SK-N-SH (cell line): ENCODE data around the gene RAPGEF1. TPM values are rescaled to one million over a fixed set of nuclear protein-coding genes. Genes with fewer than 3 reads are reported as not detected.

Experiments used
- CTCF ChIA-PET: fragments of 300-600, 350-600 bp; formaldehyde crosslinking; extraction: SDS; loops from one replicate; lab custom pipeline; 2021; lab: Yijun Ruan, JAX
- POLR2A ChIA-PET: fragments of 350-600 bp; sonication (Branson Sonifier 250); formaldehyde crosslinking; extraction: SDS; loops from one replicate; lab custom pipeline; 2020; ENCODE audit warnings: antibody characterized with exemption, inconsistent platforms; lab: Yijun Ruan, JAX
- DNase-seq: peaks from one replicate; pipeline ENCODE4 v3.0.0; 2012
- H2AFZ ChIP-seq: fragments of 200-600 bp; sonication (generic); 2 replicates; pipeline ENCODE4 v1.8.1; 2016; ENCODE audit warnings: antibody characterized with exemption, mild to moderate bottlenecking, low read depth
- H3F3A ChIP-seq: fragments of 200-600 bp; sonication (generic); replicated peaks from 2 replicates; pipeline ENCODE3; 2016; ENCODE audit warnings: antibody characterized with exemption, mild to moderate bottlenecking; ENCODE audit not compliant: insufficient read depth
- H3K27ac ChIP-seq, 2 experiments: fragments of 200-500 bp in 1 of 2; fragments of 200-600 bp in 1 of 2; sonication (Bioruptor generic) in 1 of 2; sonication (generic), shearing (Covaris generic) in 1 of 2; 2 replicates each; pipeline versions ENCODE4 v1.5.1 to v1.6.1; 2014 to 2016; ENCODE audit warnings: low read depth in 2 of 2, inconsistent platforms in 1 of 2, low read length in 1 of 2, mild to moderate bottlenecking in 1 of 2, mixed read lengths in 1 of 2
- H3K27me3 ChIP-seq: fragments of 200-600 bp; sonication (generic), shearing (Covaris generic); 2 replicates; pipeline ENCODE4 v1.6.1; 2016; ENCODE audit warnings: mixed run types; ENCODE audit not compliant: insufficient read depth
- H3K36me3 ChIP-seq, 2 experiments: fragments of 200-500 bp in 1 of 2; fragments of 200-600 bp in 1 of 2; sonication (Bioruptor generic) in 1 of 2; sonication (generic) in 1 of 2; replicated peaks in 1 of 2; 2 replicates each; pipeline versions ENCODE3 to v1.5.1; 2014 to 2016; ENCODE audit warnings: low read length in 1 of 2, mild to moderate bottlenecking in 1 of 2; ENCODE audit not compliant: insufficient read depth in 2 of 2, control insufficient read depth in 1 of 2
- H3K4me1 ChIP-seq, 2 experiments: fragments of 200-500 bp in 1 of 2; fragments of 200-600 bp in 1 of 2; sonication (Bioruptor generic) in 1 of 2; sonication (generic), shearing (Covaris generic) in 1 of 2; 2 replicates each; pipeline versions ENCODE4 v1.5.1 to v1.6.1; 2014 to 2016; ENCODE audit warnings: low read depth in 1 of 2, low read length in 1 of 2, mixed run types in 1 of 2; ENCODE audit not compliant: insufficient read depth in 2 of 2, control insufficient read depth in 1 of 2
- H3K4me2 ChIP-seq: fragments of 200-600 bp; sonication (generic), shearing (Covaris generic); 2 replicates; pipeline ENCODE4 v1.6.1; 2017; ENCODE audit warnings: mixed run types
- H3K4me3 ChIP-seq, 2 experiments: fragments of 200-500 bp in 1 of 2; fragments of 200-600 bp in 1 of 2; sonication (Bioruptor generic) in 1 of 2; sonication (generic), shearing (Covaris generic) in 1 of 2; 2 replicates each; pipeline versions ENCODE4 v1.5.1 to v1.8.1; 2014 to 2016; ENCODE audit warnings: low read depth in 2 of 2, inconsistent platforms in 1 of 2, low read length in 1 of 2, mild to moderate bottlenecking in 1 of 2, mixed read lengths in 1 of 2, moderate library complexity in 1 of 2
- H3K79me2 ChIP-seq: fragments of 200-600 bp; sonication (generic); 2 replicates; pipeline ENCODE4 v1.8.1; 2017; ENCODE audit warnings: mild to moderate bottlenecking; ENCODE audit not compliant: insufficient read depth
- H3K9ac ChIP-seq: fragments of 200-600 bp; sonication (generic); 2 replicates; pipeline ENCODE4 v1.6.1; 2017; ENCODE audit warnings: mixed run types
- H3K9me2 ChIP-seq: fragments of 200-600 bp; sonication (generic); 2 replicates; pipeline ENCODE4 v1.6.1; 2017; ENCODE audit warnings: mixed run types
- H3K9me3 ChIP-seq: fragments of 200-600 bp; sonication (generic); 2 replicates; pipeline ENCODE4 v1.6.1; 2017; ENCODE audit warnings: mixed run types, mild to moderate bottlenecking, moderate library complexity
- H4K20me1 ChIP-seq: fragments of 200-600 bp; sonication (generic); 2 replicates; pipeline ENCODE4 v1.6.1; 2017; ENCODE audit warnings: mild to moderate bottlenecking, mixed run types; ENCODE audit not compliant: insufficient read depth
- CHD2 ChIP-seq: fragments of 150-350 bp; IDR thresholded peaks from 2 replicates; pipeline ENCODE4 v1.6.1; 2018; ENCODE audit warnings: low read length; ENCODE audit not compliant: partially characterized antibody
- EZH2phosphoT487 ChIP-seq: fragments of 200-600 bp; sonication (generic); IDR thresholded peaks from 2 replicates; pipeline ENCODE4 v1.6.1; 2017; ENCODE audit warnings: low read depth, mixed run types, mild to moderate bottlenecking, antibody characterized with exemption, moderate library complexity, borderline replicate concordance
- FOXJ3 ChIP-seq: sonication (generic); formaldehyde crosslinking; IDR thresholded peaks from 2 replicates; pipeline ENCODE4 v1.5.1; 2020; ENCODE audit warnings: mild to moderate bottlenecking, missing genetic modification reagents
- GATA2 ChIP-seq: sonication (generic); formaldehyde crosslinking; IDR thresholded peaks from 2 replicates; pipeline ENCODE4 v1.5.0; 2020; ENCODE audit warnings: mild to moderate bottlenecking, missing genetic modification reagents
- JUND ChIP-seq: IDR thresholded peaks from 2 replicates; pipeline ENCODE4 v1.4.0; 2012
- MEF2A ChIP-seq: IDR thresholded peaks from 2 replicates; pipeline ENCODE4 v1.4.0; 2012; ENCODE audit warnings: low read depth, borderline replicate concordance
- PBX3 ChIP-seq: IDR thresholded peaks from 2 replicates; pipeline ENCODE4; 2012
- POLR2AphosphoS5 ChIP-seq: IDR thresholded peaks from 2 replicates; pipeline ENCODE4 v1.6.1; 2012; ENCODE audit warnings: low read depth, low read length
- RFX5 ChIP-seq: IDR thresholded peaks from 2 replicates; pipeline ENCODE4 v1.6.1; 2012; ENCODE audit warnings: mild to moderate bottlenecking, improper control_type of control experiment, low read length
- TCF12 ChIP-seq: IDR thresholded peaks from 2 replicates; pipeline ENCODE4 v1.4.0; 2012
- USF1 ChIP-seq: IDR thresholded peaks from 2 replicates; pipeline ENCODE4 v1.4.0; 2012; ENCODE audit warnings: low read depth, borderline replicate concordance
- YY1 ChIP-seq: IDR thresholded peaks from 2 replicates; pipeline ENCODE4 v1.4.0; 2012; ENCODE audit warnings: low read depth, mild to moderate bottlenecking
- WGBS: methylation state at CpG from one replicate; pipeline ENCODE4 v1.1.6; 2017; ENCODE audit warnings: low lambda C conversion rate; 5-methylcytosine and 5-hydroxymethylcytosine counted together
- polyA plus RNA-seq, 3 experiments: library from polyadenylated mRNA; depleted of rRNA; stranded (reverse); fragments of >200 nt; gene quantifications; 2 replicates each; pipeline ENCODE4 v1.2.3, GENCODE V29; 2012
- TF ChIP-seq, protein P1 (sequence below): fragments of 150-350 bp; IDR thresholded peaks from 2 replicates; pipeline ENCODE4 v1.6.1; 2016; ENCODE audit warnings: mild to moderate bottlenecking, low read depth, low read length

Gene RAPGEF1
- polyA plus RNA-seq, 1 of the 3 experiments (the other 2 are of a cell fraction), result 26.2 TPM

DNA sequence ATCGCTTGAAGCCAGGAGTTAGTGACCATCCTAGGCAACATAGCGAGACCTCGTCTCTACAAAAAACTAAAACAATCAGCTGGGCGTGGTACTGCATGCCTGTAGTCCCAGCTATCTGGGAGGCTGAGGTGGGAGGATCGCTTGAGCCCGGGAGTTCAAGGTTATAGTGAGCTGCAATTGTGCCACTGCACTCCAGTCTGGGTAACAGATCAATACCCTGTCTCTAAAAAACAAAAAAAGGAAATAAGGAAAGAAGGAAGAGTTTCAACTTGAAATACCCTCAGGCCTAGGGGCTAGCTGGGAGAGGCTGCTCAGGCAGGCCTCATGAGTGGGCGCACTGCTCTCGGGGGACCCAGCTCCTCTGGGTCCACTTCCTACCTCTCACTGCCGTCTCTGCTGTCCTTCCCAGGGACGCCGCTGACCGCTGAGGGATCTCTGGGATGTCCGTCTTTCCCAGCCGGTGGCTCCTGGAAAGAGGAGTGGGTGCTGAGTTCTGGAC is 138.1 kb downstream of the RAPGEF1 start (continued):
- TF ChIP-seq FOXJ3 (CRISPR knock-in tag) (no peak), RFX5 (no peak), PBX3 (no peak), EZH2phosphoT487 (no peak), MEF2A (no peak), TCF12 (no peak), GATA2 (CRISPR knock-in tag) (no peak), CHD2 (no peak)
- TF ChIP-seq, protein P1, sequence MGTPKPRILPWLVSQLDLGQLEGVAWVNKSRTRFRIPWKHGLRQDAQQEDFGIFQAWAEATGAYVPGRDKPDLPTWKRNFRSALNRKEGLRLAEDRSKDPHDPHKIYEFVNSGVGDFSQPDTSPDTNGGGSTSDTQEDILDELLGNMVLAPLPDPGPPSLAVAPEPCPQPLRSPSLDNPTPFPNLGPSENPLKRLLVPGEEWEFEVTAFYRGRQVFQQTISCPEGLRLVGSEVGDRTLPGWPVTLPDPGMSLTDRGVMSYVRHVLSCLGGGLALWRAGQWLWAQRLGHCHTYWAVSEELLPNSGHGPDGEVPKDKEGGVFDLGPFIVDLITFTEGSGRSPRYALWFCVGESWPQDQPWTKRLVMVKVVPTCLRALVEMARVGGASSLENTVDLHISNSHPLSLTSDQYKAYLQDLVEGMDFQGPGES, result no peak

GRCh38 chr9:131598121-131598520 is 141.8 kb downstream of the RAPGEF1 start:
- DNase-seq, result no peak
- 91% methylated on average over 4 of the region's 17 CpGs for WGBS
- Histone ChIP-seq H3K9ac (no peak overlapping the region), H3K27me3 (no peaks in the 10 kb centered on the region), H3F3A (no peaks in the 10 kb centered on the region), H3K9me3 (no peaks in the 10 kb centered on the region), H3K4me1 (no peaks in the 10 kb centered on the region), H3K9me2 (no peaks in the 10 kb centered on the region), H3K4me3 (no peak overlapping the region), H3K27ac (no peak overlapping the region), H3K36me3 (peaks cover 3 to 47% of the 10 kb centered on the region in 2 experiments), H4K20me1 (no peaks in the 10 kb centered on the region), H3K79me2 (no peaks in the 10 kb centered on the region), H3K4me2 (no peak overlapping the region), H2AFZ (no peak overlapping the region)
- ChIA-PET POLR2A (no interaction called here), CTCF (interaction anchor here (0.6 to 5.3 kb wide), 4 partner anchors 7 to 157 kb away, joined by 3 to 19 read pairs (median 4); no protein-coding TSS in a partner anchor)
- no peak for TF ChIP-seq EZH2phosphoT487
- TF ChIP-seq POLR2AphosphoS5, result no peak
- TF ChIP-seq JUND, result no peak
- TF ChIP-seq YY1, result no peak
- no peak for TF ChIP-seq USF1
- TF ChIP-seq RFX5, result no peak
- TF ChIP-seq, protein P1, result no peak
